GM19240 (cell line): ENCODE measurements around the gene PPP1CA.

Experiments used
- DNase-seq: peaks from one replicate; pipeline ENCODE4 v3.0.0; 2011; ENCODE audit warnings: low spot score; ENCODE audit not compliant: insufficient read length

The PPP1CA gene

DNA sequence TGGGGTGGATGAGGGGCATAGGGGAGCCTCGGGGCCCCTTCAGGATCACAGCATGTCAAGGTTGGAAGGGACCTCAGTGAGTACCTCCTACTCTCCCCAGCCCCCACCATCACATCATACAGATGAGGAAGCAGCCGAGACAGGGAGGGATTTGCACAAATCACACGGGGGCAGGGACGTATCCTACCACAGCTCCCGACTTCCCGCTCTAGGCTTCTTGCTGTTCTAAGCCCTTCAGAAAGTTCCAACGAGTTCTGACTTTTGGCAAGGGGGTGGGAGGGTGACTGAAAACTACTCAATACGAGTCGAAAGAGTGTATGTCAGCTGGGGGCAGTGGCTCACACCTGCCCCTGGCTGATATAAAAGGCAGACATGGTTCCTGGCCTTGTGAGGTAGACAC lies 14.6 kb downstream of the PPP1CA start:
- DNase-seq, result no peak

DNA sequence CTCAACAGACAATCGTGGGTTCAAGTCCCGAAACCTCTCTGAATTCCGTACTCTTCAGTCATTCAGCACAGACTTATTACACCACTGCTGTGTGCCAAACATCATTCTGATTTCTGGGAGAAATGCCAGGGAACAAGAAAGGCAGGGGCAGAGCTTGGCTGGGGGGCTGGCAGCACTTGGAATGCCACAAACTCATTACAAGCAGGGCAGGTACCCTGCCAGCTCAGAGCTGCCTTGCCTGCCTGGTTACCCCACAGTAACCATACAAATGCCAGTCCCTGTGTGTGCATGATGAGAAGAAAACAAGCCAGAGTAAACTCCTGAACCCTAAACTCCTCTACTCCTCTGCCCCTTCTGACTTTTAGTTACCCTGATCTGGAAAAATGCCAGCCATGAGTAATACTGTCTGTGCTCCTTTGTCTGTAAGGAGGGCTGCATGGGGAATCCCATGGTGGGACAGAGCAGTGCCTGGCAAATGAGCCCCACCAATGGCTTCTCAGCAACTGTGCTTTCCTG lies 16.7 kb downstream of the PPP1CA start:
- DNase-seq, result no peak

DNA sequence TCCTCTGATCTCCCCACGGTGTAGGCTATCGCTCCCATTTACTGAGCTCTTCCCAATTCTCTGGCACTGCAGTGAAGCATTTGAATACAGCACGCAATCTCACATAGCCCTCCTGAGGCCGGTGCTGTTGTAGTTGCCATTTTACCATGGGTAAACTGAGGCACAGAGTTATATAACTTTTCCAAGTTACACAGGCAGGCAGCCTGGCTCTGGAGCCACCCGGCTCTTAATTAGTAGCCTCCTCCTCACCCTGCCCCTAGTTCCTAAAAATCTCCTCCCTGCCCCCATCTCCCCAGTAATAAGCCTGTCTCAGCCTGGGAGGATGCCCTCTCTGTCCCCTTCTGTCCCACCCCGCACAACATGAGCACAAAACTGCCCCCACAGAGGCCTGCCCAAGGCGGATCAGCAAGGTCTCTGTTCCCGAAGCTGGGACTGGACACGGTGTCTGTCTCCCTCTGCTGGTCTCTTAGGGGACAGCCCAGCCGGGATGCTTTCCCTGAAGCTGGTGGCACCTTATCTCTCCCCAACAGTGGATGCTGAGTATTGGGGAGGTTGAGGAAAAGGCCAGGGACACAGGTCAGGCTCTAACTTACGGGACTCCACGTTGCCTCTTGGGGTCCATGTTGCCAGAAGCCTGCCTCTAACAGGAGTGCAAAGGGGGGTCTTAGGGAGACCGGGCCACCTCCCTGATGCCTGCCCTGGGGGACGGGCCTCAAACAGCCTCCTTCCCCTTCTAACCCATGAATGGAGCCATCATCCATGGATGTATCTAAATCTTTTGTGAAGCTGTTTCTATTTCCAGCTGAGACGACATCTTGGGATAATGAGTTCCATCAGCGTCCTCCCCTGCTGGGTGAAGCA lies 19.2 kb downstream of the PPP1CA start:
- DNase-seq, result no peak

DNA sequence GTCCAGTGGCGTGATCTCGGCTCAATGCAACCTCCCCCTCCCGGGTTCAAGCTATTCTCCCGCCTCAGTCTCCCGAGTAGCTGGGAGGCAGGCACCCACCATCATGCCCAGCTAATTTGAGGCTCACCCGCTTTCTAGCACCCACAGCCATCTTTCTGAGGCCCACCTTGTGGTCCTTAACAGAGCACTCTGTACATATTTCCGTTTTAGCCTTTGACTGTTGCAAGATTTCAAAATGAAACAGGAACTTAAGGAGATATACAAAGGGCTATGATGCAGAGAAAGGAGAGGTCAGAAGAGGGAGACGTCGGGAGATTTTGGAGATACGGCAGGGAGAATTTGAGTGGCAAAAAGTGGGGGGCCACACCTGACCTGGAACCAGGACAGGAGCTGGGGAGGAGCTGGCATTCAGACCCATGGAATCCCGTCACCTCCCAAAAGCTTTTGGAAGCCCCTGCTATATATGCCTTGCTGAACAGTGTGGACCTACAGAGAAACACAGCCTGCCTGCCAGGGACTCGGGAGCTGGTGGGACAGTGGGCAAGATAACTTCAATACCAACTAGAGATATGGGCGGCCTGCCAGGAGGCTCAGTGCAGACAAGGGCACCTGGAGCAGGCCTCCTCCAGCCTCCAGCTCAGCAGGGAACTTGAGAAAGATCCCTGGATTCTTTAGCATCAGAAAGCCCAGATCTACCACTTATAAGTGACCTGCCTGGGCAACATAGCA lies 20.2 kb downstream of the PPP1CA start:
- DNase-seq, result no peak

DNA sequence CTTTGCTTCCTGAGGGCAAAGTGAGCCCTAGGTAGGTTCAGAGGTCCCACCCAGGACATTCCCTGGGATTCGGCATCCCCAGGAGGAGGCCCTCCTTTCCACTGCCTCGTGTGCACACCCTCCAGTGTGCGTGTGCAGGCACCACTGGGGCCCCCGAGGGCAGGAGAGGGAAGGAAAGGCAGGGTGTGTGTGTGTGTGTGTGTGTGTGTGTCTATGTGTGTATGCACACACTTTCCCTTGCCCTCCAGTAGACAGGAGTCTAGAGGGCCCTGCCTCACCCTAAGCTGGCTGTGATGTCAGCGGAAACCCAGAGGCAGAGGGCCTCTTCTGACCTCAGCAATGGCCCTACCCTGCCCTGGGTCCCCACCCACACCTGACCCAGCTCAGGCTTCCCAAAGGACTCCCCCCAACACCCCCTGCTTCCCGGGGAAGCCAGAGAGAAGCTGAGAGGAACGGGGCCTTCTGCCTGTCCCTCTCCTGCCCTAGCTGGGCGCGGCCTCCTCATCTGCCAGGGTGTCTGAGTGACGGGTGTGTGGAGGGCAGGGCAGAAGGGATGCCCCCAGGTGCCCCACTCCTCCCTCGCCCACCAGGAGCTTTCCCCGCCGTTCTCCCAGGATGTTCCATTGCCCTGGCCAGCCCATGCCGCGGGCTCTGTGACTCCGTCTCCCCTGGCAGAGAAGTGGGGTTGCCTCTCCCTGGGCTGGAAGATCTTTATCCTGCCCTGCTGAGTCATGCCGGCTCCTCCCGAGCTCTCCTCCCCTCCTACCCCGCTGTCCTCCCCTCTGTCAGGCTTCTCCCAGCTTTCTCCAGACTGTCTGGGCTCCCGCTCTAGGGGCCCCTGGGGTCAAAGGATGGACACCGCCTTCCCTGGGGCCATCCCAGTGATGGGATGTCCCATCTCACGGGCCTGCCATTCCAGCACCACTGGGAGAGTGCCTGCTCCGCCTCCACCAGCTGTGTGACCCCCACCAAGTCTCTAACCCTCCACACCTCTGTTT lies 22.3 kb downstream of the PPP1CA start:
- DNase-seq, result no peak

DNA sequence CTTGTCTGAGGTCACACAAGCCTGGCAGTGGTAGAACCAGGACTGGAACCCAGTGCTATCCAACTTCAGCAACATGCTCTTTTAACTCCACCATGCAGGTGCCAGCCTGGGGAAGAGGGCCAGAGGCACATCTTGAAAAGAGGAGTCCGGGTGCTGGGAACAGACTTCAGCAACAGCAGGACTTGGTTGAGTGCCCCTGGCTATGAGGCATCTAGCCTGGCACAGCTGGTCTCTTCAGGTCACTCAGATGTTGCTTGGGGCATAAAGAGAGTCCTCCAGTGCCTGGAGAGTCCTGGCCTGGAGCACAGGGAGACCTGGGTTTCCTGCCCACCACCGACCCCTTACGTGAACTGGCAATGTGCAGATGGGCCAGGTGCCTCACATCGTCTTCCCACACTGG lies 23.1 kb downstream of the PPP1CA start:
- DNase-seq, result no peak

DNA sequence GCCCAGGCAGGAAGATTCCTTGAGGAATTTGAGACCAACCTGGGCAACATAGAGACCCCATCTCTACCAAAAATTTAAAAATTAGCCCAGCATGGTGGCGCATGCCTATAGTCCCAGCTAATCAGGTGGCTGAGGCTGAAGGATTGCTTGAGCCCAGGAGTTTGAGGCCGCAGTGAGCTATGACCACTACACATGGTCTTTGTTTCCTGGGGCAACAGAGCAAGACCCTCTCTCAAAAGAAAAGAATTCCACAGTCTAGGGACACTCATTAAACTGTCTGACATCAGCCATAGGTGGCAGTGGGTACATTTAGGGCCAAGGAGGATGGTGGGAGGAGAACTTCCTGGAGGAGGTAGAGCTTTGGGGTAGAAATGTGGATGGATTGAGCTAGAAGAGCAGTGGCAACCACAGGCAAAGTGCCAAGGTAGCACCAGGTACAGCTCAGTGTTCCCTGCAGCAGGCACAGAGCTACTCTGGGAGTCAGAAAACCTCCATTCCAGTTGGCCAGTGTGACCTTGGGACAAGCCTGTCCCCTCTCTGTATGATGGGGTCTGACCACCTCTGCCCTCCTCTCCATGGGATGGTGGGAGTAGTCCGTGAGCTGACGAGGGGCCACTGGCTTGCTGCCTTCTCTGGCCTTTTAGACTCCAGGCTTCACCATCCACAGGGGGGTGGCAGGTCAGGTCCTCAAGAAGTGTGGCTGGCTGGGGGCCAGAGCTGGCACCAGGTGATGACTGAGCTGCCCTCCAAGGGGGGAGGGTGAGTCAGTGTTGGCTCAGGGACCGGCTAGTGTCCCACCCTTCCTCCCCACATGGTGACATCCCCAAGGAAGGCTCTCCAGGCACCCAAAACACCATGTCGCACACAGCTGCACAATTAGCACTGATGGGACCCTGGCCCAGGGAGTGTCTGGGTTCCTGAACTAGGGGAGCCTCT lies 24.5 kb downstream of the PPP1CA start:
- no peak for DNase-seq

DNA sequence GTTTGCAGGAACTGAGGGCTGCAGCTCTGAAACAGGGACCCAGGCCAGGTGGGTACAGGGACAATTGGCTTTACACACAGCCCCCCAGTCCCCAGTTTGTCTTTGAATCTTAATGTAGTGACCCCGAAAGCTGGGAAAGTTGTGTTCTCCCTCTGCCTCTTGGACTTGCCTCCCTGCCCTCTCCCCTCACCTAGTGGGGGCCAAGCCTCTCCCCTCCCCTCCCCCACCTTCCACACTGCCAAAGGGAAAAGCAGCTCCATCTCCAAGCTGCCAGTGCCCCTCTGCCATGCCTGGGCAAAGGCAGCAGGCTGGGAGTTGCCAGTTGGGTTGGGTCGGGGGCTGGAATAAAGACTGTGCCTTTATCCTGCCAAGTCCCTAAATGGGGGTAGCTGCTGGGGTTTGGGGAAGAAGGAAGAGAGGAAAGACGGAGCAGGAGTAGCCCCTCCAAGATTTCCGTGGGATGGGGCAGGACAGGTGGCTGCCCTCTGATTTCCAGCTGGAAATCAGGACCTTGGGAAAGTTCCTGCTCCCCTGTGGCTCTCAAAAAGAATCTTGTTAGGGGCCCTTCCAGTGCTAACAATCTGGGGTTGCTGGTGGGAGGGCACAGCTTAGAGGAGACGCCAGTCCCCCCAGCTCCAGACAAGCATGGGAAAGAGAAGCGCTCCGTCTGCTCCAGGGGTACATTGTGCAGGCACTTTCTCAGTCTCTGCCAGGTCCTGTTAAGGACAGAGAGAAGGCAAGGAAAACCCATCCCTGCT lies 25.4 kb downstream of the PPP1CA start:
- no peak for DNase-seq

DNA sequence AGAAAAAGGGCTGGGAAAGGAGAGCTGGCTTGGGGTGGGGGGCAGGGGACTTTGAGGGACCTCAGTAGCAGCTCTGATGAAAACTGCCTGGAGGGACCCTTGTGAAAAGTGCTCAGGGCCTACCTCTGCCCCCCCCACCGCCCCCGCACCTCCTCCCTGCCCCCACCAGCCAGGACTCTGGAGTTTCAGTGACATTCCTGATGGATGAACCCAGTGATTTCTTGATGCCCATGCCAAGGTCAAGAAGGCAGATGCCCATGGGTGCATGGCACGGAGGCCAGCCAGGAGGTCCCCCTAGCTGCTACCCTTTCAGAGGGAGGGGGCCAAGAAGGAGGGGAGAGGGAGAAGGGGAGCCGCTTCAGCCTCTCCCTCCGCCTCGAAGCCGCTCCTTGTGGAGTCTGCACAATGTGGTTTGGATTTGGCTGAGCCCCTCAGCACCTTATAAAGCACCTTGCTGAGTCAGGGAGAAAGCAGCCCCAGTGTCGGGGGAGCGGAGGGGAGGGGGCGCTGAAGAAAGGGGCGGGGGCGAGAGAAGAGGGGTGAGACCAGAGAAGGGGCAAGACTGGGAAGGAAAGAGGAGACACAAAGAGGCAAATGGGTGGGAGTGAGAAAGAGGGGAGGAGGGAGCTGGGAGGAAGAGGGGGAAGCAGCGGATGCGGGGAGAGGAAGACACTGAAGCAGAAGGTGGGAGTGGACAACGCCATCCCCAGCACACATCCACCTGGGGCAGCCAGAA lies 26.2 kb downstream of the PPP1CA start:
- DNase-seq, result no peak

DNA sequence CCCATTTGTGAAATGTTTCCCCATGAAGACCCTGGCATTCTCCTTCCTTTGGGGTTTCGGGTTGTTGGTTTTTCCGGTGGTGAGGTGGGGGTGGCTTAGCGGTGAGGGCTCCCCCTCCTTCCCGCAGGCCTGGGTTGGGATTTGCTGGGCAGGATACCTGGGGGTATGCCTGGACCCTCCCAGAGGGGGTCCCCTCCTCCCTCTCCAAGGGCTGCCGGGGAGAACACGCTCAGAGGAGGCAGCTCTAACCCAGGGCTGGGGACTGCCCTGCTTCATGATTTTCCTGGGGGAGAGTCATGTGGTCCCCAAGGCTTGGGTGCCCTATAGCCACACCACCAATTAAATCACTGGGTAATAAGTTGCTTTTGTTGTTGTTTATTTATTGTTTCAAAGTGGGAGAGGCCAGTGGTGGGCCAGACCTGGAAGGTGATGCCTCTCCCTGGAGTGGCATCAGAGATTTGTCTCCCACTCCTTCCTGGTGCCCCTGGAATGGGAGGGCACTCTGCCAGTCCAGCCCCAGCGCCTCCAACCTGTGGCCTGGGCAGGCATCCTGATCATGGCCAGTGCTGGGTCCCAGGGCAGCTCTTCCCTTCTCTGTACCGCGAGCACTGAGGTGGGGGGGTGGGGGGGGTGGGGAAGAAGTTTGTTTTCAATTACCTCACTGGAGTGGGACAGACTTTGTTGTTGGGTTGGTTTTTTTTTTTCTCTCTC lies 26.9 kb downstream of the PPP1CA start:
- DNase-seq, result no peak

DNA sequence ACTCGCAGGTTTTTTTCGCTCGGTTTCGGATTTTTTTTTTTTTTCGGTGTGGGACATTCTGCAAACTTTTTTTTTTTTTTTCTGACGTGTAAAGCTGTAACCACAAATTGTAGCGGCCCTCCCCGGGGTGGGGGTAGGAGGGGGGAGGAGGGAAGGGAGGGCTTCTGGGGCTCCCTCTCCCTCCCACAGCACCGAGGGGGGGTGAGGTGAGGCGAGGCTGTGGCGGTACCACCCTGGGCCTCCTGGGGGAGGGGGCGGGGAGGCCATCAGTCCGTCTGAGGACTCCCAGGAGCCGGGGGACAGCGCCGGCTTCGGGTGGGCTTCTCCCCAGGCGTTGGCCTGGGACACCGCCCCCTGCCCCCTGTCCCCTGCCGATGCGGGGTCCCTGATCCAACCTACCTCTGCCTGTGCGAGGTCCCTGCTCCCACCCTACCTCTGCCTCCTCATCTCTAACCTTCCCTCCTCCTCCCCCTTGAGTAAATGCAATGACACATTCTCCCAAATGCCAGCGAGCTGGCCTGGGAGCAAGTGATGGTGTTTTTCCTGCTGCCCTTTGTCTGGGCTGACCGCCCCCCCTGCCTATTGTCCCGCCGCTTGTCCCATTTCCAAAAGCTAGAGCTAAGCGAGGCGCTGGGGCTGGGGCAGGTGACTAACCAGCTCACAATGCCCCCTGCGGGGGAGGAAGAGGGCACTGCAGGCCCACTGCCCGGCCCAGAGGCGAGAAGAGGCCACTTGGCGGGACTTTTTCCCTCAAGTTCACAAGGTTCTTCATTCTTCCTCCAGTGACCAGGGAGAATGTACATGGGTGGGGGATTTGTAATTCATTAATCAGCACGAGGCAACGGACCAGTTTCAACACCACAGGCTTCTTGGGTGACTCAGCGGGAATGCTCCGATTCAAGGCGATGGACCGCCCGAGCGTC lies 27.7 kb downstream of the PPP1CA start:
- DNase-seq, result no peak

DNA sequence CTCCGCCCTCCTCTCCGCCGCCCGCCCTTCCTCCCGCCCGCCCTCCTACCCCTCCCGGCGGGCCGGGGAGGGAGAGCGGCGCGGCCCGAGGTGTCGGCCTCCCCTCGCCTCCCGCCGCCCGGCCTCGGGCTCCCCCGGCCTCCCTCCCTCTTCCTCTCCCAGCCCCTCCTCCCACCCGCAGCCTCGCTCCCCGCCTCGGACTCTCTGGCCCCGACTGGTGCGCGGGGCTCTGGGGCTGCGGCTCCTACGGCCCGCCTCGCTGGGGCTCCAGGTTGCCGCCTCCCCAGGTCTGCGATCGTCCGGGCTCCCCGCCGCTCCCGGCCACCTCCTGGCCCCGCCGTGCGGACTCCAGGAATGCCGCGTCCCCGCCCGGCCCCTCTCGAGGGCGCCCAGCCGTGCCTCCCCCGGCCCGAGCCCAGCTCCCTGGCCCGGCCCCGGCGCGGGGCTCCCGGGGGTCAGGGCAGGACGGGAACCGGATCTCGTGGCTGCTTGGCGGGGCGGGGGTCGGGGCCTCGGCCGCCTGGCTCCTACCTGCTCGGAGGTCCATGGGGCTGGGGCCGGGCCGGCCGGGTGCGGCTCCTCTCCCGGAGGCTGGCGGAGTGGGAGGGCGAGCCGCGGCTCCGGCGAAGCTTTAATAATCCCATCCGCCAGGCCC lies 28.5 kb downstream of the PPP1CA start, which contains the start of gene CLCF1:
CLCF1 (minus strand) TSS at position 606 of the 655 bp plus-strand sequence; CDS start at position 547, 59 bp downstream.
- no peak for DNase-seq

DNA sequence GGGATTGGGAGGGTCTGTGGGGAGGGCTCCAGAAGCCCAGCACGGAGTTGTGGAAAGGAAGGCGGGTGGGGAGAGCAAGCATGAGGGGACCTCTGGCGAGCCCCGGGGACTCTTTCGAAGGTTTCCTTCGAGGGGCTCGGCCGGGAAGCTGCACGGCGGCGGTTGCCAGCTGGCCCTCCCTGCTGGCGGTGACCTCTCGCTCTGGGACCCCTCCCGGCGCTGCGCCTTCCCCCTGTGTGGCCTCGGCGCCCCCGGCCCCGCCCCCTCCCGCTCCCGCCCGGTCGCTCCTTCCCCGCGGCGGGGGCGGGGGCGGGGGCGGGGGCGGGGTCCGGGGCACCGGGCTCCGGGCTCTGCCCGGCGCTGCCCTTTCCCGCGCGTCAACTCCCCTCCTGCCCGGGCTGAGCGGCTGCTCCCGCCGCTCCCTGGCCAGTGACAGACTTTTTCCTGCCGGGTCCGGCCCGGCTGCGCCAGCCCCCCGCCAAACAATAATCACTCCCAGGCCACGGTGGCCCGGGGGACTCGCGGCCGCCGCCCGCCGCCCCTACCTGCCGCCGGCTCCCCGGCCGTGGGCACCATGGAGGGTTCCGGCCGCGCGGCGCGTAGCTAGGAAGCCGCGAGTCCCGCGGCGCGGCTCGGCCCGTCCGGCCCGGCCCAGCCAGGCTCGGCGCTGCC lies 29.2 kb downstream of the PPP1CA start:
- no peak for DNase-seq

DNA sequence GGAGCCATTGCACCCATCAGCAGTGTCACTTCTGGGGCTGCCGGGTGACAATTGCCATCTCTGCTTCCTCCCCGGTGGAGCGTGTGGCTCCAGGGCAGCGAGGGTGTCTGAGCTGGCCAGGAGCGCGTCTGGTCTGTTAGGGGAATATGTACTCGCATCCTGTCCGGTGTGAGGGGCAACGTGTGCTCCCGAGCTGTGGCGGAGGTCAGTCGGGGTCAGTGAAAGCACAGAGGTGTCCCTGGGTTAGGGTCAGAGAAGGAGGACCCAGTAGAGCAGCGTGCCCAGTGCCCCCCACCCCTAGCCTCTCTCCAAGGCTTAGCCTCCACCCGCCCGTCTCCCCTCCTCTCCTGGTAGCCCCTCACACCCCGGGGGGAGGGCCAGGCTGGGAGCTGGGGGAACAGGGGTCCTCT lies 29.7 kb downstream of the PPP1CA start:
- DNase-seq, result no peak

DNA sequence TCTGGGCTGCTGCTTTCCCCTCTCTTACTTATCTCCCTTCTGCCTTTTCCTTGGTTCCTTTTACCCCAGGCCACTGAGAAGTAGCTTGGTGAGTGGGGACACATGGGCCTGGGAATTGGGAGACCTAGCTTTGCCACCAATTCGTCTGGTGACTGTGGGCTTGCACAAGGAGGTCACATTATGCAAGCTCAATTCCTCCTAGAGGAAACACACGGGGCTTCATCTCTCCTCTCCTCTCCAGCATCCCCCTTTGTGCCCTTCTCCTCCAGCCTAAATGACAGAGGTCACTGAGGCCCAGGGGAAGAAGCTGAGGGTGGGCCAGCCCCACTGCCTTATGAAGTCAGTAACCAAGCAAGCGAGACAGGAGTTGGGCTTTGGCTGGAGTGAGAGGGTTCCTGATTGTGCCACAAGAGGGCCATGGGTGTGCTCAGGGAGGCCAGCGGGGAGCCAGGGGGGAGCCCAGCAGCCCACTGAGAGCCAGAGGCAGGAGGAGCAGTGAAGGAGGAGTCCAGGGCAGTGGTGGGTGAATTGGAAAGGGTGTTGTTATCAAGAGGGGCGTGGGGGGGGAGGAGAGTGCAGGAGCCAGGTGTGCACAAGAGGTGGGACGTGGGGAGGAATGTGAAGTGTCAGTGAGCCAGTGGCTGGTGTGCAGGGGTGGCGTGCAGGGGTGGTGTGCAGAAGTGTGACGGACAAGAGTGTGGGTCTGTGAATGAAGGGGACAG lies 30.3 kb downstream of the PPP1CA start:
- DNase-seq, result no peak
